MCF 10A (cell line): ENCODE measurements around the gene KCNAB2. TPM values are rescaled to one million over a fixed set of nuclear protein-coding genes. Genes with fewer than 3 reads are reported as not detected.

Experiments
- BruUV-seq: library from RNA; stranded (reverse); fragments of 400-500 nt; replicated peaks from 2 replicates; lab custom pipeline; 2021; lab: Mats Ljungman, UMichigan
- CTCF ChIA-PET: fragments of 300-600 bp; sonication (Branson Sonifier 250); formaldehyde crosslinking; extraction: SDS; loops from one replicate; lab custom pipeline; 2021; ENCODE audit warnings: antibody characterized with exemption, inconsistent platforms; lab: Yijun Ruan, JAX
- POLR2A ChIA-PET: fragments of 300-600, 350-650 bp; sonication (Branson Sonifier 250); formaldehyde crosslinking; extraction: SDS; loops from one replicate; lab custom pipeline; 2020; ENCODE audit warnings: antibody characterized with exemption, inconsistent platforms; lab: Yijun Ruan, JAX
- DNase-seq: peaks from one replicate; pipeline ENCODE4 v3.0.0-alpha.2; 2018; ENCODE audit not compliant: unreplicated experiment
- H3K27ac Mint-ChIP-seq: one replicate; pipeline ENCODE4 v1.8.0; 2022; ENCODE audit warnings: mild to moderate bottlenecking, low read depth, mixed read lengths; ENCODE audit not compliant: unreplicated experiment
- H3K27me3 Mint-ChIP-seq: one replicate; pipeline ENCODE4 v1.8.0; 2022; ENCODE audit warnings: mixed read lengths; ENCODE audit not compliant: insufficient read depth, unreplicated experiment
- H3K36me3 Mint-ChIP-seq: one replicate; pipeline ENCODE4 v1.8.0; 2022; ENCODE audit warnings: mild to moderate bottlenecking, moderate library complexity, mixed read lengths; ENCODE audit not compliant: insufficient read depth, unreplicated experiment
- H3K4me1 Mint-ChIP-seq: one replicate; pipeline ENCODE4 v1.8.0; 2022; ENCODE audit warnings: mixed read lengths; ENCODE audit not compliant: insufficient read depth, unreplicated experiment
- H3K4me3 Mint-ChIP-seq: one replicate; pipeline ENCODE4 v1.8.0; 2022; ENCODE audit warnings: mild to moderate bottlenecking, moderate library complexity, mixed read lengths; ENCODE audit not compliant: unreplicated experiment
- H3K9me3 Mint-ChIP-seq: one replicate; pipeline ENCODE4 v1.8.0; 2022; ENCODE audit warnings: mixed read lengths; ENCODE audit not compliant: unreplicated experiment
- intact Hi-C: fragments of 100-400 bp; cut with micrococcal nuclease; formaldehyde crosslinking; loops from 2 replicates; pipeline ENCODE4 v1.14.1; 2022
- total RNA-seq: library from RNA; stranded (reverse); gene quantifications from 2 replicates; pipeline ENCODE4 v1.2.3, GENCODE V29; 2022
- TF ChIP-seq, protein P1 (sequence below): fragments of 200-600 bp; IDR thresholded peaks from one replicate; pipeline ENCODE4 v1.8.0; 2022; ENCODE audit warnings: antibody characterized with exemption, mild to moderate bottlenecking; ENCODE audit not compliant: unreplicated experiment

Gene KCNAB2
- total RNA-seq, 1 experiment from 2014 or later: 11.8 TPM

DNA sequence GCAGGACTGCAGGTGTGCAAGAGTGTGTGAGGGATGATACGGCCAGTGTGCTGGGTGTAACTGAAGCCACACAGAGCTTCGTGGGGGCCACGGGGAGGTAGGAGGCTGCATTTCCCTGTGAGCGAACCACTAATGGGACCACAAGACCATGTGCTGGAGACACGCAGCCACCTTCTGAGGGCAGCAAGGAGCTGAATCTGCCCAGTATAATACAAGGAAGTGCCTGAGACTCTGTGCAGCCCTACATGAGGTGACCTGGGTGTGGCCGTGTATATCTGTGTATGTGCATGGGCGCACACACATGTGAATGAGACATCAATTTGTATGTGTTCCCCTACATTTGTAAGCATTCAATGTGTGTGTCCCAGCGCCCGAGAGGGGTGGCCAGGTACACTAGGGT lies 83.6 kb downstream of the KCNAB2 start:
- CTCF ChIA-PET: interaction anchor here (1.2 kb wide), 1 partner anchor 18 kb away, joined by 4 read pairs; no protein-coding TSS in a partner anchor
- Mint-ChIP-seq H3K4me3 (no peak overlapping the region), H3K27ac (no peak overlapping the region), H3K4me1 (no peaks in the 10 kb centered on the region), H3K9me3 (peaks cover 13% of the 10 kb centered on the region), H3K36me3 (no peaks in the 10 kb centered on the region), H3K27me3 (no peaks in the 10 kb centered on the region)
- no TSS peak for BruUV-seq
- TF ChIP-seq, protein P1, sequence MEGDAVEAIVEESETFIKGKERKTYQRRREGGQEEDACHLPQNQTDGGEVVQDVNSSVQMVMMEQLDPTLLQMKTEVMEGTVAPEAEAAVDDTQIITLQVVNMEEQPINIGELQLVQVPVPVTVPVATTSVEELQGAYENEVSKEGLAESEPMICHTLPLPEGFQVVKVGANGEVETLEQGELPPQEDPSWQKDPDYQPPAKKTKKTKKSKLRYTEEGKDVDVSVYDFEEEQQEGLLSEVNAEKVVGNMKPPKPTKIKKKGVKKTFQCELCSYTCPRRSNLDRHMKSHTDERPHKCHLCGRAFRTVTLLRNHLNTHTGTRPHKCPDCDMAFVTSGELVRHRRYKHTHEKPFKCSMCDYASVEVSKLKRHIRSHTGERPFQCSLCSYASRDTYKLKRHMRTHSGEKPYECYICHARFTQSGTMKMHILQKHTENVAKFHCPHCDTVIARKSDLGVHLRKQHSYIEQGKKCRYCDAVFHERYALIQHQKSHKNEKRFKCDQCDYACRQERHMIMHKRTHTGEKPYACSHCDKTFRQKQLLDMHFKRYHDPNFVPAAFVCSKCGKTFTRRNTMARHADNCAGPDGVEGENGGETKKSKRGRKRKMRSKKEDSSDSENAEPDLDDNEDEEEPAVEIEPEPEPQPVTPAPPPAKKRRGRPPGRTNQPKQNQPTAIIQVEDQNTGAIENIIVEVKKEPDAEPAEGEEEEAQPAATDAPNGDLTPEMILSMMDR: no peak
- DNase-seq: no peak
- POLR2A ChIA-PET: interaction anchor here (0.6 kb wide), 1 partner anchor 69 kb away, joined by 3 read pairs; no protein-coding TSS in a partner anchor
- intact Hi-C loops: no loop called here

DNA sequence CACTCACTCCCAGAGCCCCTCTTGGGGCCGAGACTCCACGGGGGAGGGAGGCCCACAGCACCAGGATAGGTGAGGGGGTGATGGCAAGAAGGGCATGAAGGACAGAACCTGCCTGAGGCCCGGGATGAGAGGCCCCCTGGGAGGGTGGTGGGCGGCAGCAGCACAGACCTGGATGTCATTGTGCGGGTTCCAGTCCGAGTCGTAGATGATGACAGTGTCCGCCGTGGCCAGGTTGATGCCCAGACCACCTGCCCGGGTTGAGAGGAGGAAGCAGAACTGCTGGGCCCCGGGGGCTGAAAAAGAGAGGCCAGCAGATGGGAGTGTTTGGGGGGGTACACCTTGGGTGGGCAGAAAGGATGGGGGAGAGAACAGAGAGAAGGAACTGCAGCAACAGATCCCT lies 84.3 kb downstream of the KCNAB2 start:
- H3K36me3 Mint-ChIP-seq: no peaks in the 10 kb centered on the region
- no peak overlapping the region for H3K27ac Mint-ChIP-seq
- H3K4me1 Mint-ChIP-seq: no peaks in the 10 kb centered on the region
- no peak for DNase-seq
- no peaks in the 10 kb centered on the region for H3K27me3 Mint-ChIP-seq
- TF ChIP-seq, protein P1: no peak
- ChIA-PET CTCF (no interaction called here), POLR2A (interaction anchor here (0.7 kb wide), 1 partner anchor 115 kb away, joined by 4 read pairs; no protein-coding TSS in a partner anchor)
- no TSS peak for BruUV-seq
- intact Hi-C loops: no loop called here
- peaks cover 13% of the 10 kb centered on the region for H3K9me3 Mint-ChIP-seq
- no peak overlapping the region for H3K4me3 Mint-ChIP-seq

DNA sequence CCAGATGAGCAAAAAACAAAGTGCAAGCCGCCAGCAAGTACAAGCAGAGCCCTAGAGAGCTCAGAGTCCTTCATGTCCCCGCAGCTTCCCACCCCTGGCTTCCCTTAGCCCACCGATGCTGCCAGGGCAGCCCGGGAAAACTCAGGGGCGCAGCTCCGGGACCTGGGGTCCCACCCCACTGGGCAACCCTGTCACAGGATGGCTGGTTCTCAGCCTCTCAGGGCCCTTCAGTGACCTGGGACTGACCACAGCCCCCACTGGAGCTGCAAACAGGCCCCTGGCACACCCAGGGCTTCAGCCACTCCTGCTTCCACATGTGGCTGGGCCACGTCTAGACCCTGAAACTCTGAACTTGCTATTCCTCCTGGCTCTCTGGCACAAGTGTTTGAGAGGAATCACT lies 84.9 kb downstream of the KCNAB2 start:
- BruUV-seq: no TSS peak
- TF ChIP-seq, protein P1: no peak
- Mint-ChIP-seq H3K9me3 (peaks cover 13% of the 10 kb centered on the region), H3K27ac (no peak overlapping the region), H3K4me3 (no peak overlapping the region), H3K4me1 (no peaks in the 10 kb centered on the region), H3K36me3 (no peaks in the 10 kb centered on the region), H3K27me3 (no peaks in the 10 kb centered on the region)
- POLR2A ChIA-PET: no interaction called here
- intact Hi-C loops: no loop called here
- CTCF ChIA-PET: interaction anchor here (0.7 kb wide), 1 partner anchor 249 kb away, joined by 3 read pairs; no protein-coding TSS in a partner anchor
- no peak for DNase-seq

DNA sequence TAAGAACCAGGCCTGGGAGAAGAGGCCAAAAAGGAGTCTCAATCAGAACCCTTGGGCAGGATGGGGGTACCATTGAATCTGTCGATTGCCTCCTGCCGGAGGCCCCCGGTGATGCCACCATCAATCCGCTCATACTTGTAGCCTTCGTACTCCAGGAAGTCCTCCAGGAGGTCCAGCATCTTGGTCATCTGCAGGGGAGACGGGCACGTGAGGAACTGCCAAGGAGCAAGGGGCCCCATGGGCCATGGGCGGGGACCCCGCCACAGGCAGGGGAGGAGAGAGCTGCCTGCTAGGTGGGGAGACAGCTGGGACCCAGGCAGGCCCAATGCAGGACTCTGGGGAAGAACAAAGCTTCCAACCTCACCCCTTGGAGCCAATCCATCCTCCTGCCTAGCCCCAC lies 85.9 kb downstream of the KCNAB2 start:
- no peak overlapping the region for H3K4me3 Mint-ChIP-seq
- no peaks in the 10 kb centered on the region for H3K4me1 Mint-ChIP-seq
- H3K27ac Mint-ChIP-seq: no peak overlapping the region
- peaks cover 13% of the 10 kb centered on the region for H3K9me3 Mint-ChIP-seq
- intact Hi-C loops: no loop called here
- TF ChIP-seq, protein P1: no peak
- H3K36me3 Mint-ChIP-seq: no peaks in the 10 kb centered on the region
- POLR2A ChIA-PET: no interaction called here
- H3K27me3 Mint-ChIP-seq: no peaks in the 10 kb centered on the region
- BruUV-seq: no TSS peak
- no peak for DNase-seq
- CTCF ChIA-PET: no interaction called here
